HepG2 (cell line): ENCODE measurements around the gene ARHGEF40. TPM values are rescaled to one million over a fixed set of nuclear protein-coding genes. Genes with fewer than 3 reads are reported as not detected.

Experiments used
- CAMTA2 ChIP-seq: sonication (generic); formaldehyde crosslinking; IDR thresholded peaks from 2 replicates; pipeline ENCODE4 v1.4.0; 2020; ENCODE audit warnings: mild to moderate bottlenecking, missing genetic modification reagents, borderline replicate concordance
- CBX2 ChIP-seq, 2 experiments: fragments of 200-600 bp in 1 of 2; sonication (generic); formaldehyde crosslinking in 1 of 2; IDR thresholded peaks; 2 replicates each; pipeline versions ENCODE4 v1.7.0 to v1.8.1; 2018 to 2022; ENCODE audit warnings: low read depth in 2 of 2, low read length in 1 of 2, mild to moderate bottlenecking in 1 of 2, missing genetic modification reagents in 1 of 2
- EZH2 ChIP-seq: conservative IDR thresholded peaks from 2 replicates; pipeline ENCODE4 v1.6.1; 2012; ENCODE audit warnings: mild to moderate bottlenecking, low read depth, low read length, moderate library complexity
- IKZF4 ChIP-seq: sonication (generic); formaldehyde crosslinking; IDR thresholded peaks from 2 replicates; pipeline ENCODE4 v1.5.1; 2020; ENCODE audit warnings: borderline replicate concordance, mild to moderate bottlenecking, low read depth, missing genetic modification reagents; ENCODE audit errors: not compliant biosample characterization
- MZF1 ChIP-seq: sonication (generic); formaldehyde crosslinking; IDR thresholded peaks from 2 replicates; pipeline ENCODE4 v1.8.1; 2023; ENCODE audit warnings: mild to moderate bottlenecking, missing genetic modification reagents, borderline replicate concordance
- POLR2AphosphoS5 ChIP-seq: IDR thresholded peaks from 2 replicates; pipeline ENCODE4 v1.6.1; 2012; ENCODE audit warnings: low read depth, low read length
- RARA ChIP-seq: IDR thresholded peaks from 2 replicates; pipeline ENCODE4 v1.6.1; 2016; ENCODE audit warnings: missing genetic modification reagents, missing compliant biosample characterization
- ZFY ChIP-seq: sonication (generic); formaldehyde crosslinking; IDR thresholded peaks from 2 replicates; pipeline ENCODE4 v1.4.0; 2020; ENCODE audit warnings: missing genetic modification reagents
- ZNF160 ChIP-seq: sonication (generic); formaldehyde crosslinking; IDR thresholded peaks from 2 replicates; pipeline ENCODE4 v1.8.0; 2022; ENCODE audit warnings: mild to moderate bottlenecking, inconsistent platforms, missing genetic modification reagents
- ZNF180 ChIP-seq: sonication (generic); formaldehyde crosslinking; IDR thresholded peaks from 2 replicates; pipeline ENCODE4 v1.4.0; 2020; ENCODE audit warnings: low read depth, missing genetic modification reagents, borderline replicate concordance
- ZNF230 ChIP-seq: sonication (generic); formaldehyde crosslinking; IDR thresholded peaks from 2 replicates; pipeline ENCODE4 v1.4.0; 2020; ENCODE audit warnings: mild to moderate bottlenecking, missing genetic modification reagents
- ZNF335 ChIP-seq: sonication (generic); formaldehyde crosslinking; IDR thresholded peaks from 2 replicates; pipeline ENCODE4 v1.4.0; 2020; ENCODE audit warnings: missing genetic modification reagents
- ZNF337 ChIP-seq: sonication (generic); formaldehyde crosslinking; IDR thresholded peaks from 2 replicates; pipeline ENCODE4 v1.5.1; 2020; ENCODE audit warnings: missing genetic modification reagents, low read depth, mild to moderate bottlenecking, borderline replicate concordance
- ZNF446 ChIP-seq: sonication (generic); formaldehyde crosslinking; IDR thresholded peaks from 2 replicates; pipeline ENCODE4 v1.5.0; 2020; ENCODE audit warnings: mild to moderate bottlenecking, missing genetic modification reagents
- ZNF737 ChIP-seq: sonication (generic); formaldehyde crosslinking; IDR thresholded peaks from 2 replicates; pipeline ENCODE4 v1.5.0; 2020; ENCODE audit warnings: missing genetic modification reagents, mild to moderate bottlenecking, borderline replicate concordance
- ZNF788 ChIP-seq: sonication (generic); formaldehyde crosslinking; IDR thresholded peaks from 2 replicates; pipeline ENCODE4 v1.5.0; 2020; ENCODE audit warnings: mild to moderate bottlenecking, missing genetic modification reagents, borderline replicate concordance
- polyA plus RNA-seq, 8 experiments: library from polyadenylated mRNA; depleted of rRNA in 3 of 8; stranded (reverse) in 7 of 8; unstranded in 1 of 8; fragments of >200 nt; fragmentation: Illumina TruSeq in 4 of 8; extraction: Trizol in 4 of 8; gene quantifications; 2 replicates each; pipeline versions ENCODE4 v1.2.1 to v1.2.3, GENCODE V29; 2011 to 2016; ENCODE audit warnings: low read depth in 4 of 8, missing spikeins in 1 of 8, mixed read lengths in 1 of 8; ENCODE audit not compliant: insufficient read depth in 1 of 8
- total RNA-seq, 5 experiments: library from RNA; depleted of rRNA; stranded (reverse); fragments of >200 nt; fragmentation: Illumina TruSeq; extraction: Trizol; gene quantifications; 2 replicates each; pipeline ENCODE4 v1.2.3, GENCODE V29; 2016; ENCODE audit warnings: low read depth in 1 of 5
- TF ChIP-seq, protein P1 (sequence below): IDR thresholded peaks from 2 replicates; pipeline ENCODE4 v1.6.1; 2018; ENCODE audit warnings: missing genetic modification reagents, mild to moderate bottlenecking, missing compliant biosample characterization
- TF ChIP-seq, protein P2 (sequence below): sonication (generic); formaldehyde crosslinking; IDR thresholded peaks from 2 replicates; pipeline ENCODE4 v1.5.1; 2020; ENCODE audit warnings: mild to moderate bottlenecking, missing genetic modification reagents, borderline replicate concordance
- TF ChIP-seq, protein P3 (sequence below): sonication (generic); formaldehyde crosslinking; IDR thresholded peaks from 2 replicates; pipeline ENCODE4 v1.9.0; 2022; ENCODE audit warnings: missing genetic modification reagents, mild to moderate bottlenecking, borderline replicate concordance
- TF ChIP-seq, protein P4 (sequence below): sonication (generic); formaldehyde crosslinking; IDR thresholded peaks from 2 replicates; pipeline ENCODE4 v1.4.0; 2020; ENCODE audit warnings: missing genetic modification reagents

ARHGEF40 gene
- total and polyA plus RNA-seq, 2 of the 13 experiments (the other 11 are each of a cell fraction or from before 2014, with no cell fraction given), result 28.1 to 78.1 TPM

DNA sequence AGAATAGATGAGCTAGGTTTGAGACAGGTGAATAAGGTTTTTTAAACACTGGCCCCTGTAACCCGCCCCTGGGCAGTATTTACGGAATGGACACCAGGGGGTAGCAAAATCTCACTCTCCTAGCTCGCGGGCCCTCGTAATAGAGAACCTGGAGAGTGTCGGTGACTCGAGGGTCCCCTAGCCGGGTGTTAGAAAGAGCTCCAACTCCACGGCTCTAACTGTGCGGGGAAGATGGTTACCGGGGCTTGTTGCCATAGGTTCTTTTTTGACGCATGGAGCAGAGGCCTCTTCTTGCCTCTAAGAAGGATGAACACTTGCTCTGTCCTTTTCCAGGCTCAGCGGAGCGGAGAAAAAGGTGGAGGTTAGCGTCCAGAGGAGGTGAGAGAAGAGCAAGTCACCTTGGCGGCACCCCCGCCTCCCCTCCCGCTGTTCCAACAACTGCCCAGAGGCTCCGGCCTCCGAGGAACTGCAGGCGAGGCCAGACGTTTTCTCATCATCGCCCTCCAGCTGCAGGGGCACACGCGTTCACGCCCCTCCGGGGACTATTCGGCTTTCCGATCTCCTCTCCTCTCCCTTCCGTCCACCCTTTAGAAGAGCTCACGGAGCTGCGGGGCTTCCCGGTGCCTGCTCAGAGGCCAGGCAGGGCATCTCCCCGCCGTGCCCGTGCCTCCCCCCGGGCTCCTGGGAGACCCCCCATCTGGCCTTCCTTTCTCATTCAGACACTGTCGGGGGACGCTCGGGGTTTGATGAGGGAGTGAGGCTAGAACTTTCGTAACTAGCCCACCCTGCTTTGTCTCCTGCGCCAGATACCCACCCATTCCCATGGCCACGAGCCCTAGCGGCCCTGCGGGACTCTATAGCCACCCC, 1.4 kb upstream of the ARHGEF40 start (continued):
- TF ChIP-seq ZNF737 (CRISPR knock-in tag) (no peak), RARA (peak; percentile 28; the same call in 1 of the 2 replicates), ZNF337 (CRISPR knock-in tag) (peak; percentile 56; the same call in 1 of the 2 replicates), CAMTA2 (CRISPR knock-in tag) (no peak), ZNF446 (CRISPR knock-in tag) (peak; percentile 90), ZNF230 (CRISPR knock-in tag) (no peak), CBX2 (IDR thresholded peaks at IDR 0.05; ENCODE audit: low read depth, low read length) (no peak), CBX2 (CRISPR knock-in tag; IDR thresholded peaks at IDR 0.05; ENCODE audit: low read depth) (no peak), POLR2AphosphoS5 (no peak), ZNF788 (no peak), ZNF160 (CRISPR knock-in tag) (no peak), ZFY (CRISPR knock-in tag) (peak; percentile 38; the same call in 1 of the 2 replicates), ZNF180 (CRISPR knock-in tag) (no peak), IKZF4 (CRISPR knock-in tag) (no peak), ZNF335 (CRISPR knock-in tag) (no peak), EZH2 (no peak), MZF1 (no peak)
- TF ChIP-seq, protein P1, sequence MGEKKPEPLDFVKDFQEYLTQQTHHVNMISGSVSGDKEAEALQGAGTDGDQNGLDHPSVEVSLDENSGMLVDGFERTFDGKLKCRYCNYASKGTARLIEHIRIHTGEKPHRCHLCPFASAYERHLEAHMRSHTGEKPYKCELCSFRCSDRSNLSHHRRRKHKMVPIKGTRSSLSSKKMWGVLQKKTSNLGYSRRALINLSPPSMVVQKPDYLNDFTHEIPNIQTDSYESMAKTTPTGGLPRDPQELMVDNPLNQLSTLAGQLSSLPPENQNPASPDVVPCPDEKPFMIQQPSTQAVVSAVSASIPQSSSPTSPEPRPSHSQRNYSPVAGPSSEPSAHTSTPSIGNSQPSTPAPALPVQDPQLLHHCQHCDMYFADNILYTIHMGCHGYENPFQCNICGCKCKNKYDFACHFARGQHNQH (CRISPR knock-in tag), result peak; percentile 41; the same call in 1 of the 2 replicates
- TF ChIP-seq, protein P2, sequence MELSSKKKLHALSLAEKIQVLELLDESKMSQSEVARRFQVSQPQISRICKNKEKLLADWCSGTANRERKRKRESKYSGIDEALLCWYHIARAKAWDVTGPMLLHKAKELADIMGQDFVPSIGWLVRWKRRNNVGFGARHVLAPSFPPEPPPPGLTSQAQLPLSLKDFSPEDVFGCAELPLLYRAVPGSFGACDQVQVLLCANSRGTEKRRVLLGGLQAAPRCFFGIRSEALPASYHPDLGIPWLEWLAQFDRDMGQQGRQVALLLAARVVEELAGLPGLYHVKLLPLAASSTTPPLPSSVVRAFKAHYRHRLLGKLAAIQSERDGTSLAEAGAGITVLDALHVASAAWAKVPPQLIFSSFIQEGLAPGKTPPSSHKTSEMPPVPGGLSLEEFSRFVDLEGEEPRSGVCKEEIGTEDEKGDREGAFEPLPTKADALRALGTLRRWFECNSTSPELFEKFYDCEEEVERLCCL (CRISPR knock-in tag), result no peak
- TF ChIP-seq, protein P3, sequence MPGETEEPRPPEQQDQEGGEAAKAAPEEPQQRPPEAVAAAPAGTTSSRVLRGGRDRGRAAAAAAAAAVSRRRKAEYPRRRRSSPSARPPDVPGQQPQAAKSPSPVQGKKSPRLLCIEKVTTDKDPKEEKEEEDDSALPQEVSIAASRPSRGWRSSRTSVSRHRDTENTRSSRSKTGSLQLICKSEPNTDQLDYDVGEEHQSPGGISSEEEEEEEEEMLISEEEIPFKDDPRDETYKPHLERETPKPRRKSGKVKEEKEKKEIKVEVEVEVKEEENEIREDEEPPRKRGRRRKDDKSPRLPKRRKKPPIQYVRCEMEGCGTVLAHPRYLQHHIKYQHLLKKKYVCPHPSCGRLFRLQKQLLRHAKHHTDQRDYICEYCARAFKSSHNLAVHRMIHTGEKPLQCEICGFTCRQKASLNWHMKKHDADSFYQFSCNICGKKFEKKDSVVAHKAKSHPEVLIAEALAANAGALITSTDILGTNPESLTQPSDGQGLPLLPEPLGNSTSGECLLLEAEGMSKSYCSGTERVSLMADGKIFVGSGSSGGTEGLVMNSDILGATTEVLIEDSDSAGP (CRISPR knock-in tag), result peak; percentile 46; the same call in 1 of the 2 replicates
- TF ChIP-seq, protein P4, sequence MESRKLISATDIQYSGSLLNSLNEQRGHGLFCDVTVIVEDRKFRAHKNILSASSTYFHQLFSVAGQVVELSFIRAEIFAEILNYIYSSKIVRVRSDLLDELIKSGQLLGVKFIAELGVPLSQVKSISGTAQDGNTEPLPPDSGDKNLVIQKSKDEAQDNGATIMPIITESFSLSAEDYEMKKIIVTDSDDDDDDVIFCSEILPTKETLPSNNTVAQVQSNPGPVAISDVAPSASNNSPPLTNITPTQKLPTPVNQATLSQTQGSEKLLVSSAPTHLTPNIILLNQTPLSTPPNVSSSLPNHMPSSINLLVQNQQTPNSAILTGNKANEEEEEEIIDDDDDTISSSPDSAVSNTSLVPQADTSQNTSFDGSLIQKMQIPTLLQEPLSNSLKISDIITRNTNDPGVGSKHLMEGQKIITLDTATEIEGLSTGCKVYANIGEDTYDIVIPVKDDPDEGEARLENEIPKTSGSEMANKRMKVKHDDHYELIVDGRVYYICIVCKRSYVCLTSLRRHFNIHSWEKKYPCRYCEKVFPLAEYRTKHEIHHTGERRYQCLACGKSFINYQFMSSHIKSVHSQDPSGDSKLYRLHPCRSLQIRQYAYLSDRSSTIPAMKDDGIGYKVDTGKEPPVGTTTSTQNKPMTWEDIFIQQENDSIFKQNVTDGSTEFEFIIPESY (CRISPR knock-in tag), result no peak; the same call in 1 of the 2 replicates
